ENCODE results near the gene TRRAP. TPM values are rescaled to one million over a fixed set of nuclear protein-coding genes. Genes with fewer than 3 reads are reported as not detected.

The TRRAP gene
- polyA plus RNA-seq, 1 donor from 2014 or later, result 12.9 TPM

DNA sequence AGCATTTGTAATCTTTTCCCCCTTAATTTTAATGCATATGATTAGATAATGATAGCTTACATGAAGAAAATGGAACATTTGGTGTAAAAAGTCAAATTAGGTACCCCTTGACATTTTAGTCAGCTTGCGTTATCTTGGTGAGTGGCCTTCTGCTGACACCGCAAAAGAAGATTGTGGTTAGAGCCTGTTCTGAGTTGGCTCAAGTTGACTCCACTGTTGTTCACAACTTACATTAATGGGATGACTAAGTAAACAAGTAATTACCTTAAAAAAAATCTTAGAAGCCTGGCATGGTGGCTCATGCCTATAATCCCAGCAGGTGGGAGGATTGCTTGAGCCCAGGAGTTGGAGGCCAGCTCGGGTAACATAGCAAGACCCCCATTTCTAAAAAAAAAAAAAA lies 24.2 kb downstream of the TRRAP start:
- no peaks in the 10 kb centered on the region for H3K9me3 ChIP-seq (ENCODE audit: low read length)

GRCh38 chr7:98903246-98903645 lies 24.9 kb downstream of the TRRAP start:
- no peaks in the 10 kb centered on the region for H3K9me3 ChIP-seq (ENCODE audit: low read length)
- H3F3A ChIP-seq (ENCODE audit: insufficient read depth, low read length, poor library complexity, severe bottlenecking), result no peaks in the 10 kb centered on the region
- H3K79me2 ChIP-seq (replicated peaks; ENCODE audit: insufficient read depth, low read length), result no peaks in the 10 kb centered on the region
- no peaks in the 10 kb centered on the region for H3K27me3 ChIP-seq (ENCODE audit: insufficient read depth, low read depth, low read length)
- H3K4me2 ChIP-seq (ENCODE audit: low read length), result no peak overlapping the region
- TF ChIP-seq EZH2 (IDR thresholded peaks at IDR 0.05; ENCODE audit: borderline replicate concordance, insufficient read depth, low read length, poor library complexity, severe bottlenecking) (no peak), SMC3 (conservative IDR thresholded peaks at IDR 0.05; ENCODE audit: poor library complexity) (no peak), MXI1 (conservative IDR thresholded peaks at IDR 0.05; ENCODE audit: poor library complexity, severe bottlenecking) (no peak), EP300 (conservative IDR thresholded peaks at IDR 0.05; ENCODE audit: poor library complexity, severe bottlenecking) (no peak), RAD21 (conservative IDR thresholded peaks at IDR 0.05) (no peak), POLR2AphosphoS5 (IDR thresholded peaks at IDR 0.05) (no peak), TAF1 (IDR thresholded peaks at IDR 0.05; ENCODE audit: low read depth) (no peak)
- TF ChIP-seq, protein P1, sequence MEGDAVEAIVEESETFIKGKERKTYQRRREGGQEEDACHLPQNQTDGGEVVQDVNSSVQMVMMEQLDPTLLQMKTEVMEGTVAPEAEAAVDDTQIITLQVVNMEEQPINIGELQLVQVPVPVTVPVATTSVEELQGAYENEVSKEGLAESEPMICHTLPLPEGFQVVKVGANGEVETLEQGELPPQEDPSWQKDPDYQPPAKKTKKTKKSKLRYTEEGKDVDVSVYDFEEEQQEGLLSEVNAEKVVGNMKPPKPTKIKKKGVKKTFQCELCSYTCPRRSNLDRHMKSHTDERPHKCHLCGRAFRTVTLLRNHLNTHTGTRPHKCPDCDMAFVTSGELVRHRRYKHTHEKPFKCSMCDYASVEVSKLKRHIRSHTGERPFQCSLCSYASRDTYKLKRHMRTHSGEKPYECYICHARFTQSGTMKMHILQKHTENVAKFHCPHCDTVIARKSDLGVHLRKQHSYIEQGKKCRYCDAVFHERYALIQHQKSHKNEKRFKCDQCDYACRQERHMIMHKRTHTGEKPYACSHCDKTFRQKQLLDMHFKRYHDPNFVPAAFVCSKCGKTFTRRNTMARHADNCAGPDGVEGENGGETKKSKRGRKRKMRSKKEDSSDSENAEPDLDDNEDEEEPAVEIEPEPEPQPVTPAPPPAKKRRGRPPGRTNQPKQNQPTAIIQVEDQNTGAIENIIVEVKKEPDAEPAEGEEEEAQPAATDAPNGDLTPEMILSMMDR (IDR thresholded peaks at IDR 0.05; ENCODE audit: poor library complexity, severe bottlenecking), result no peak
- TF ChIP-seq, protein P2, sequence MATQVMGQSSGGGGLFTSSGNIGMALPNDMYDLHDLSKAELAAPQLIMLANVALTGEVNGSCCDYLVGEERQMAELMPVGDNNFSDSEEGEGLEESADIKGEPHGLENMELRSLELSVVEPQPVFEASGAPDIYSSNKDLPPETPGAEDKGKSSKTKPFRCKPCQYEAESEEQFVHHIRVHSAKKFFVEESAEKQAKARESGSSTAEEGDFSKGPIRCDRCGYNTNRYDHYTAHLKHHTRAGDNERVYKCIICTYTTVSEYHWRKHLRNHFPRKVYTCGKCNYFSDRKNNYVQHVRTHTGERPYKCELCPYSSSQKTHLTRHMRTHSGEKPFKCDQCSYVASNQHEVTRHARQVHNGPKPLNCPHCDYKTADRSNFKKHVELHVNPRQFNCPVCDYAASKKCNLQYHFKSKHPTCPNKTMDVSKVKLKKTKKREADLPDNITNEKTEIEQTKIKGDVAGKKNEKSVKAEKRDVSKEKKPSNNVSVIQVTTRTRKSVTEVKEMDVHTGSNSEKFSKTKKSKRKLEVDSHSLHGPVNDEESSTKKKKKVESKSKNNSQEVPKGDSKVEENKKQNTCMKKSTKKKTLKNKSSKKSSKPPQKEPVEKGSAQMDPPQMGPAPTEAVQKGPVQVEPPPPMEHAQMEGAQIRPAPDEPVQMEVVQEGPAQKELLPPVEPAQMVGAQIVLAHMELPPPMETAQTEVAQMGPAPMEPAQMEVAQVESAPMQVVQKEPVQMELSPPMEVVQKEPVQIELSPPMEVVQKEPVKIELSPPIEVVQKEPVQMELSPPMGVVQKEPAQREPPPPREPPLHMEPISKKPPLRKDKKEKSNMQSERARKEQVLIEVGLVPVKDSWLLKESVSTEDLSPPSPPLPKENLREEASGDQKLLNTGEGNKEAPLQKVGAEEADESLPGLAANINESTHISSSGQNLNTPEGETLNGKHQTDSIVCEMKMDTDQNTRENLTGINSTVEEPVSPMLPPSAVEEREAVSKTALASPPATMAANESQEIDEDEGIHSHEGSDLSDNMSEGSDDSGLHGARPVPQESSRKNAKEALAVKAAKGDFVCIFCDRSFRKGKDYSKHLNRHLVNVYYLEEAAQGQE (IDR thresholded peaks at IDR 0.05; ENCODE audit: borderline replicate concordance), result no peak
- no peaks in the 10 kb centered on the region for H3K9me2 ChIP-seq (ENCODE audit: insufficient read depth, low read length)
- H3K9ac ChIP-seq (ENCODE audit: low read length), result no peak overlapping the region
- H3K4me3 ChIP-seq (ENCODE audit: low read length), result no peak overlapping the region
- no peak overlapping the region for H3K27ac ChIP-seq (ENCODE audit: low read length)
- no peaks in the 10 kb centered on the region for H4K20me1 ChIP-seq (ENCODE audit: insufficient read depth)
- peaks cover 26% of the 10 kb centered on the region for H3K36me3 ChIP-seq (ENCODE audit: insufficient read depth, low read length)
- no peak overlapping the region for H2AFZ ChIP-seq (ENCODE audit: low read depth, low read length)

More for the DNA sequence above, 24.2 kb downstream of the TRRAP start:
- Histone ChIP-seq H4K20me1 (ENCODE audit: insufficient read depth) (no peaks in the 10 kb centered on the region), H3F3A (ENCODE audit: insufficient read depth, low read length, poor library complexity, severe bottlenecking) (no peaks in the 10 kb centered on the region), H3K79me2 (replicated peaks; ENCODE audit: insufficient read depth, low read length) (no peaks in the 10 kb centered on the region), H3K4me2 (ENCODE audit: low read length) (no peak overlapping the region), H2AFZ (ENCODE audit: low read depth, low read length) (no peak overlapping the region), H3K36me3 (ENCODE audit: insufficient read depth, low read length) (peaks cover 21% of the 10 kb centered on the region), H3K4me3 (ENCODE audit: low read length) (no peak overlapping the region), H3K27ac (ENCODE audit: low read length) (no peak overlapping the region), H3K27me3 (ENCODE audit: insufficient read depth, low read depth, low read length) (no peaks in the 10 kb centered on the region), H3K9me2 (ENCODE audit: insufficient read depth, low read length) (no peaks in the 10 kb centered on the region), H3K9ac (ENCODE audit: low read length) (no peak overlapping the region)
- TF ChIP-seq RAD21 (conservative IDR thresholded peaks at IDR 0.05) (no peak), SMC3 (conservative IDR thresholded peaks at IDR 0.05; ENCODE audit: poor library complexity) (no peak), MXI1 (conservative IDR thresholded peaks at IDR 0.05; ENCODE audit: poor library complexity, severe bottlenecking) (no peak), EP300 (conservative IDR thresholded peaks at IDR 0.05; ENCODE audit: poor library complexity, severe bottlenecking) (no peak), TAF1 (IDR thresholded peaks at IDR 0.05; ENCODE audit: low read depth) (no peak)
- TF ChIP-seq, protein P2 (IDR thresholded peaks at IDR 0.05; ENCODE audit: borderline replicate concordance), result no peak
- TF ChIP-seq, protein P1 (IDR thresholded peaks at IDR 0.05; ENCODE audit: poor library complexity, severe bottlenecking), result no peak

All from neural cell (in vitro differentiated cells).